Measurements from ENCODE around the gene PAPPA.

Gene PAPPA

DNA sequence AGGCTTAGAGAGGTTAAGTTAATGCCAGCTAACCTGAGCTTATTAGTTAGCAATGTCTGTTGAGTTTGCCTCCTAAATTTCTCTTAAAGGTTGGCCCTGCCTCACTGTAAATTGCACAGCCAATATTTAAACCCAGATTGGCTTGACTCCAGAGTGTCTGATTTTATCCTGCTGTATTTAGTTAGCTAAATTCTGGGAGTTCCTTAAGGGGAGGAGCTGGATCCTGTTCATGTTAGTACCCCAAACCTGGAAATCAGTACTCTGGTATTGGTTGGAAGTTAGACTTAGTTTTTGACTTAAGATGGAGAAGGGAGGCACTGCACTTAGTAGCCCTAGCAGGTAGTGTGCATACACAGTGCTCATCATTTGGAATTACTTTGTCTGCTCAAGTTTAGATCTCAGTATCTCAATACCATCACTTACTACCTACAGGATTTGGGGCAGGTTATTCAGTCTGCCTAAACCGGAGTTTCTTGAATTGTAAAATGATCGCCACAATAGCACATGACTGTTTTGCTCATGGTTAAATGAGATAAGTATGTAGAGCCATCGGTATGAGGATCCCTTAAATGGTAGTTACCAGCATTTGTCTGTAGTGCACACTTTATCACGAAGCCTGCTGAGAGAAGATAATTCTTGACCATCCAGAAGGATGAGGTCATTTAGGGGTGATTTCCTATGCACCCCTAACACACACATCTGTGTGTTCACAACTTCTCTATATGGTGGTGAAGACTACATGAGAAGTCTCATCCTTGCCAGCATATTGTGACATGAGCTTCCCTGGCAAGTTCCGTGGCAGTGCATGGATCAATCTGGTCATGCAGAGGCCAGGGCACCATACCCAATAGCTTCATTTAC lies 268.8 kb downstream of the PAPPA start:
- DNase-seq (ENCODE audit: low spot score): no peak

DNA sequence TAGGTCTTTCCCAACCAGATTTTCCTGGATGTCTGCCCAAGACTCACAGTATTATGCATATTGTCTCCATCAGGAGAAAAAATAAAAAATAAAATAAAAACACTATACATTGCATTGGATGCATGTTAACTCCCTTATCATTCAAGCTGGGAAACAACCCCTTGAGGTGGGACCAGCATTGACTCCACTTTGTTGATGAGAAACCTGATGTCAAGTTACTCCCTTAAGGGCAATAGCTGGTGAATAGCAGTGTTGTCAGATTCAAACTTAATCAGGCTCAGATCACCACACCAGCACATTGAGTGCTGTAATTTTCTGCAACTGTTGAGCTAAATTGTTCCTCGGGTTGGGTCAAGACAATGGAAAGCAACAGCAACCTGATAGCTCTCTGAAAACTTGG lies 269.6 kb downstream of the PAPPA start:
- DNase-seq (ENCODE audit: low spot score): no peak

DNA sequence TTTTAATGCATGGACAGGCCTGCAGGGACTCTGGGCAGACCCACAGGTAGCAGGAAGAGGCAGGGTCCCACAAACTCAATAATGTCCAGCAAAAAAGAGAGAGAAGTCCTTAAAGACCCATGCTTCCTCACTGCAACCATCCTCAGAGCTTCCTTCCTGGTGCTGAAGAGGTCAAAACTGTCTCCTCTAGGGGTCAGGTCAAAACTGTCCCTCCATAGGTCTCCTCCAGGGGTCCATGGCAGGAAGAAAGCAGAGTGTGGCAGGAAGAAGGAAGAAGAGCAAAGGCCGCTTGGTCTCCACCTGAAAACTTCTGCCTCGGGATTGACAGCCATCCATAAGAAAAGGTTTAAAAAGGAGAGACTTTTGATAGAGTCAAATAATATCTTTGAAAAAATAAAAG lies 271.7 kb downstream of the PAPPA start:
- no peak for DNase-seq (ENCODE audit: low spot score)

DNA sequence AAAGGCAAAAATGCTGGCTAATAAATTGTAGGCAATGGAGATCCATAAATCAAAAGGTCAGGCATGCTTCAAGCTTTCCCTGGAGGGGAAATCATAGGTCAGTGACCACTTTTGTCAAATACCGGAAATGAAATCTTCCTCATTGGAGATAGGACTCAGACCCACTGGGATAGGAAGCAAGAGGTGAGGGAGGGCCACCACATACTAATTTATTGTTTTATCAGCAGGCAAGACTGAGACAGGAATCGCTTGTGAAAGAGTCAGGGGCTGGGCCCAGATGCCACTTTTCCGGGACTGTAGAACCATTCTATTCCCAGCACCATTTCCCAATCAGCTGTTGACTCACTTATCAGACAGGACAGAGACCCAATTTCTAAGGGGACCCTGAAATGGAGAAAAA lies 277.3 kb downstream of the PAPPA start:
- DNase-seq (ENCODE audit: low spot score): no peak

DNA sequence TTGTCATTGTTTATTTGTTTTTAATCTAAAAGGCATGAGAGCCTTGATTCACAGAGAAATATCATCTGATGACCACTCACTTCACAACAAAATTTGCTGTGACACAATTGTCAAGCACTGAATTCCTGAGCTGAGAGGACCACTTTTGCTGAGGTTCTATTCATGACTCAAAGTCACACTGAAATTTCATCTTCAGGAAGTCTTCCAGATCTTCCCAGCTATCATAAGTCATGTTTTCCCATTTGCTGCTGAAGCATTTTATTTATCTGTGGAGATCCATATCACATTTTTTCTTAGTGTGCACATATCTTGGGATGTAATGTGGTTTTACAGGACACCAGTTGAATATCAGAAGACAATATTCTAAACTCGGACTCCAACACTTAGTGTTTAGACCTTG lies 278.5 kb downstream of the PAPPA start:
- no peak for DNase-seq (ENCODE audit: low spot score)

DNA sequence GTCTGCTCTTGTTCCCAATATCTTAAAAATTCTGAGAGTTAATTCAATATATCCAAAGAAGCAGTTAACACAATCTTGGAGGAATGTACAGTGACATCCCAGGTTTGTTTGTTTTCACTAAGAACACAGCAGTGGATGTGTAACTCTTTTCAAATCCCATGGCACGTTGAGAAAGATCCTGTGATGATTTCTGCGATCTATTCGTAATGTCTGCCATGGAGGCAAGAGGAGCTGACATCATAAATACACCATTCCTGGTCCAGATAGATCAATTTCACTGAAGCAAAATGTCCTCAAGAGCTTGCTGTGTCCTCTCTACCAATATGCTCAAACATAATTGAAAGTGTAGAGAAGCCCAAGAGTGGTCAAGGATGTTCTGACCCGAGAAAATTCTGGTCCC lies 280.7 kb downstream of the PAPPA start:
- no peak for DNase-seq (ENCODE audit: low spot score)

DNA sequence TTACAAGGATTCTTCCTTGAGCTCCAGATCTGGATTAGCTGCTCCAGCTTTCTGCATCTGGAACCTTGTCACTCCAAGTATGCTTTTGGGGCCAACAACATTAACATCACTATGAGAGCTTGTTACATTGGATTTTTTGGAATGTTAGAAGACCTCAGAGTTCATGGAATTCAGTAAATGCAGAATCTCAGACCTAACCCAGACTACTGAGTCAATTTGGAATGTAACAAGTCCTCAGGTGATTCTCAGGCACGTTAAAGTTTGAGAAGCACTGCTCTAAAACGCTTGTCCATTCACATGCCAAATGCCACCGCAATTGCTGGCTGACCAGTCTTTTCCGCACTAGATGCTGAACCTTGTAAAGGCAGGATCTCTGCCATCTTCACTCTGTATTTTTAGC lies 282.1 kb downstream of the PAPPA start:
- DNase-seq (ENCODE audit: low spot score): no peak

DNA sequence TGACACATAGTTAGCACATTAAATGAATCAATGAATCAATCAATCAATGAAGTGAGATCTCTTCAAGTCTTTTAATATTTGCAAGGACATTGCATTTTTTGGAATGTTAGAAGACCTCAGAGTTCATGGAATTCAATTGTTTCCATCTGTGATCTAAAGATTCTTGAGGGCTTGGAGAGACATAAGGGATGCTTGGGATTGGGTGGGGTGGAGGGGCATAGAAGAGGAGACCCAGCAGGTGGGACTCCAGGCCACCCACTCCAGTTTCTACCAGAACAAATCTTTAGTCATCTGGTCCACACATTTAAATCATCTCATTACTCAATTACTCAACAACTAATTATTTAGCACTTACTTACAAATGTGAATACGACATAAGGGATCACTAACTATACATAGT lies 282.5 kb downstream of the PAPPA start:
- DNase-seq (ENCODE audit: low spot score): no peak

DNA sequence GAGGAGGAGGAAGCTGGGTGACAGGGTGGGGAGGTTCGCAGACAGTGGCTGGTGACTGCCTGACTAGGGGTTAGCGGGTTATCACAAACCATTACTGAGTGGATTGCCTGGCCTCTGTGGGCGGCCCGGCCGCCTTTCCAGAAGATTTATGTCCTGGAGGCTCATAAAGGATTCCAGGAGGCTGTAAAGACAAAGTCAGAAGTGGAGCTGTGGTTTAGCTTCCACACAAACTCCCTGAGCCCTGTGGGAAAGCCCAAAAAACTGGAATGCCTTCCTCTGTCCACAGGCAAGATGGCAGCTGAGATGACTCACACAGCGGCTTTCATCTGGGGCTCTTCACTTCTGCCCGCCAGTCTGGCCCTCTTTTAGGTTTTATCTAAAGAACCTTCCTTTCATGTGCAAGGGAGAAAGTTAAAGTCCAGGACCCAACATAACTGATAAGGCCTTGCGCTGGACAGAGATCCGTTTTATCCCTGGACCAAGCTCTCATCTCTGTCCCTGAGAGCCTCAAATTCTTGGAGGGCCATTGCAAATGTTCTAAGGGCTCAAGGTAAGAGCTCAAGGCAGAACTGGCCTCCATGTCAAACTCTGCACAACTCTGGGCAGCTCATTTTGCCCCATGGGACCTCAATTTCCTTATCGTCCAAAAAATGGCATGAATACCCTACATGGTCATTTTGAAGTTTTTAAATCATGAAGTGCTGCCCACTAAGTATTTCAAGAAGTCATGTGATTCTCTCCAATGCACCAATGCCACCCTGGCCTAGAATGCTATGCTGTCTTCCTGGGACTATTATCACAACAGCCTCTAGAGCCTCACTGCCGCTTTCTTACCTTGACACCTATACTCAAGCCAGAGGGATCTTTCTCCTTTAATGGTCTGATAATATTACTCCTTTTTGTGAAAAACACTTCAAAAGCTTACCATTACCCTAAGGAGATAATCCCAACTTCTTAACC lies 284.1 kb downstream of the PAPPA start:
- DNase-seq (ENCODE audit: low spot score): no peak

DNA sequence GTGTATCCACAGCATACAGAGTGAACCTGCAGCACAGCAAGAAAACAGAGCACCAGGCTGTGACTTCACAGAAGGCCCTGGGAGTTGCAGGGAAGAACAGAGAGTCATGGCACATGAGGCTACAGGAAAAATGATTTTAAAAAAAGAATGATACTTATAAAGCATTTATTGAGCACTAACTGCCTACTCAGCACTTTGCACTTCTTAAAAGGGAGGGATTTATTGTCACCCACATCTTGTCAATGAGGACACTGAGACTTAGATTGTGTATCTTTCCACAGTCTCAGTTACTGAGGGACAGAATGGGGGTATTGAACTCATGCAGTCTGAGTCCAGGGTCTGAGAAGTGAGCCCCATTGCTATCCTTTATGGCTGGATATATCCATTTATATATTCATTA lies 288.9 kb downstream of the PAPPA start:
- DNase-seq (ENCODE audit: low spot score): no peak

DNA sequence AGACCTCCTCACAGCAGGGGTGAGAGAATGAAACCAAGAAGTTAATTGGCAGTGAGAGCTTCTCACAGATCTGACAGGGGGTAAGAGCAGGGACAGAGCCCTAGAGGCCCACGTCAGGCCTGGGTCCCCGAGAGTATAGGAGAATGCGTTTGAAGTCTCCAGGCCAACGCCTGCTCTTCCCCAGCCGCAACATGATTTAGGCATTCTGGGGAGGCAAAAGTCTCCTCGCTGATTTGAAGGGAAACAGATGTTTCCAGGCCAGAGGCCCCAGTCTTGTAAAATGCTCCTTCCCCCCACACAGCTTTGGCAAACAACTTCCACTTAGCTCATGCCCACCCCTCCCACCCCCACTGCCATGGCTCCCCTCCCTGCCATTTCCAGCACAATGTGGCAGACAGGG lies 294.3 kb downstream of the PAPPA start:
- DNase-seq (ENCODE audit: low spot score): no peak

DNA sequence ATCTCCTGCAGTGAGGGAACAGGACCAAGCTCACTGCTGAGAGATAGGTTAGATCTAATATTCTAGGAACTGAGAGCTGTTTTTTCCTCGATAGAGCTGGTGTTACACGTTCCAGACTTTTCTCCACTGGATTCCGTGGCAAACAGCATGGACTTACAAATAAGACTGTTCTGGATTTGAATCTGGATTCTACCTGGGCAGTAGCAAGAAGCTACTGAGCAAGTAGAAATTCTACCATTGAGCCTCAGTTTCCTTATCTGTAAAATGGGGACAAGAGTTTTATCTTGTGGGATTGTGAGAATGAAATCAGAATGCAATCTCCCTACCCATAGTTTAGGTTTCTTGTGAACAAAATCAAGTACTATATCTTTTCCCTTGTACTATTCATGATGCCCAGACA lies 294.8 kb downstream of the PAPPA start:
- no peak for DNase-seq (ENCODE audit: low spot score)

DNA sequence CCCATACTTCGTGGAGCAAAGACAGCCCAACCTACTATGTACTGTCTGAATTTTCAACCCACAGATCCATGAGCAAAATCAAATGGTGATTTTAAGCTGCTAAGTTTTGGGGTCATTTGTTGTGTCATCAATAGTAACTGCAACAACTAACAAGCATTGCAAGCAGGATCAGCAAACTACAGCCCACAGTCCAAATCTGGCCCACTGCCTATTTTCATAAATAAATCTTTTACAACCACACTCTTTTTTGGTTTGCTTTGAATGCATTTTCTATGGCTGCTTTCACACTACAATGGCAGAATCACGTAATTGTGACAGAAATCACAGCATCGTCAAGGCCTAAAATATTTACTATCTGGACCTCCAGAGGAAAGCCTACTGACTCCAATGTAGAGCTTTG lies 296.4 kb downstream of the PAPPA start:
- no peak for DNase-seq (ENCODE audit: low spot score)

DNA sequence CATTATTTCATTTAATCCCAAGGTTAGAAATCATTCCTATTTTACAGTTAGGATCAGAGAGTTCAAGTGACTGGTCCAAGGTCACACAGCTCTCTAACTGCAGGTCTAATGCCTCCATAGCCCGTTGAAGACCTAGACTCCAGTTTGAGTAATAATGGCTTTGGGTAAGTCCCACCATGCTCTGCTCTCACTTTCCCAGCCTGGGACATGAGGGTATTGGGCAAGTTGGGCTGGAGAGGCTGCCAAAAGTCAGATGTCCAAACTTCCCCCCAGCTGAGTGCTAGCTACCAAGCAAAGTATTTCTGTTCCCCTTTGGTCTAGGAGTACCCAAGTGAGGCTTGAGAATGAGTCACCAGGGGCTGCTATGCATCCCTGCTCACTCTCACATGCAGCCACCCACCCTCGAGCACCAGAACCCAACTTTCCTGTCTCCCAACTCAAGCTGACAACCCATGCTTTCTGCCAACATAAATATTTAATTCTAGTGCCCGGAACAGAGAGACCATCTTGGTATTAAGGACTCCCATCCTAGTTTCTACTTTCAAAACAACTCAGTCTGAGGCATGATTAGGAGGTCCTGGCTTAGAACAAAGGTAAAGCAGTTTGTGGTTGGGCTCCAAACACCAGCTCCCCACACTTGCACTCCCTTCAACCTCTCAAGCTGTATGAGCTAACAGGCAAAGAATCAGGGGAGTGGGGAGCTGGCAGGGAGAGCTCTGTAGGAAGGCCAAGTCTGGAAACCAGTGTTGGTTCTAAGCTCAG lies 297.0 kb downstream of the PAPPA start:
- DNase-seq (ENCODE audit: low spot score): no peak

DNA sequence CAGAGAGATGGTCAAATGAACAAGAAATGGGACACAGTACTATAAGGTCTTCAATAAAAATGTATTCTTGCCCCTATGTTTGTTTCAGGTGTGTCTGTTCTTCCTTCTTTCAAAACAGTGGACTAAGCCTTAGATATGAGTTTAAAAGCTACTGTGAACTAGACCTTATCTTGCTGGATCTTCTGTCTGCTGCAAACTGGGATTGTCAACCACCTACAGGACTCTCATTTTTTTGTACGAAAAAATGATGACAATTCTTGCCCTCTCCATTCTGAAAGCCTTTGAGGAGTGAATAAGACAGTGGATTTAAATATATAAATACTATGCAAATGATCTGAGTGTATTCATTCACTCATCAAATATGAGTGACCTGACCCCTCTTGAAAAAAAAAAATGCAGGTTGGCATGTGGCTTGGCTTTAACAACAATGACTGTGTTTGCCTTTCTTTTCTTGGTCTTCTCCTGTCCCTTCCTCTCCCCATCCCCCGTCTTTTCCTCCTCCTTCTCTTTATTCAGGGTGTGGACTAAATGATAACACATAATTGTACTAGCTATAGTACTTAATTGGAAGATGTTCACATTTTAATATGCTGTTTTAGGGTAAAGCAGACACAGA lies 298.0 kb downstream of the PAPPA start:
- DNase-seq (ENCODE audit: low spot score): no peak
